Right kidney (tissue), 1 donor: Measurements from ENCODE around the gene EFNA1.
"Not testable (repeated sequence)": the region's sequence is repeated elsewhere in the genome, so short reads cannot be mapped to it uniquely, and the experiment has no call there.

Source experiments
- DNase-seq: peaks from one replicate; pipeline ENCODE4 v3.0.0-alpha.2; 2016

Gene EFNA1

GRCh38 chr1:155091071-155092051, 36.3 kb upstream of the EFNA1 start:
- DNase-seq, result peak; percentile 71

DNA sequence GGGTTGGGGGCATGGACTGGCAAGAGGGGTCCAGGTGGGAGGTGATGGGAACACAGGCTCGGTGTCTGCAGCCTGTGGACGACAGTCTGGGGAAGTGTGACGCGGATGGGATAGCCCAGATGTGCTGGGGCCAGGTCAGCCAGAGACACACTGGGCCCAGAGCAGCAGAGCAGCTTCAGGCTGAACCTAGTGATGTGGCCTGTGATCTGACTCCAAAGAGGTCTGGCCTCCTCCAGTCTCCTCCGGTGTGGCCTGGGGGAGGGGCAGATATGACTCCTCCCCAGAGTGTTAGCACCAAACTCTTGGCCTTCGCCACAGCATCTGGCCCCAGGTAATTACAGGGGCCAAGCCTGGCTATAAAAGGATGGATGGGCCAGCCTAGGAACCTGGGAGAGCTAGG, 35.5 kb upstream of the EFNA1 start:
- DNase-seq, result no peak

GRCh38 chr1:155092641-155093040, 35.0 kb upstream of the EFNA1 start:
- no peak for DNase-seq

DNA sequence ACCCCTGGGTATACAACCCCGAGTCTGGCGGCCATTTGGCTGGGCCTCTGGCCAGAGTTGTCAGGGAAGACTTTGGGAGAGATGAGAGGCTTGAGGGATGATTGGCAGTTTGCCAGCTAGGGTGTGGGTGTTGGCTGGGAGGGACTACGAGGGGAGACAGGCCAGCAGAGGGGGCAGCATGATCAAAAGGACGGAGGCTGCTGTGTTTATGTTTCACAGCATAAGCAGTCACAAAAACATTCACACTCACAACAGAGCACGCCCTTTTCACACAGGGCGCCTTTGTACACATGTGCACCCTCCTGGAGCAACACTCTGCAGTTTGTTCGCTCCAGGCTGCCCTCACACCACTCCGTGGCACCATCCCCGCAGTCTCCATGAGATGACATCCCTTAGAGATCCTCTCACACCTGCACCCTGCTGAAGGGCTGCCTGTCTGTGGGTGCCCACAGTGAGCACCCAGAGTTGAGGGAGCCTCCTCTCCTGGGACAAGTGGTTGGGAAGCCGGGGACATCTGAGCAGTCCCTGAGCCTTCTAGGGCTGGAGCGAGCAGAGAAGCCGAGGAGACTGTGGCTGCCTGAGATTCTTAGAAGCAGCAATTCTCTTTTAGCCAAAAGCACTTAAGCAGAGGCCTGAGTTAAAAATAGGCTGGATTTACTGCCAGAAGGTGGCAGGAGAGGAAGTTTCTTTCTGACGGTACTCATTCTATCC, 33.6 kb upstream of the EFNA1 start:
- peak; percentile 41 for DNase-seq

DNA sequence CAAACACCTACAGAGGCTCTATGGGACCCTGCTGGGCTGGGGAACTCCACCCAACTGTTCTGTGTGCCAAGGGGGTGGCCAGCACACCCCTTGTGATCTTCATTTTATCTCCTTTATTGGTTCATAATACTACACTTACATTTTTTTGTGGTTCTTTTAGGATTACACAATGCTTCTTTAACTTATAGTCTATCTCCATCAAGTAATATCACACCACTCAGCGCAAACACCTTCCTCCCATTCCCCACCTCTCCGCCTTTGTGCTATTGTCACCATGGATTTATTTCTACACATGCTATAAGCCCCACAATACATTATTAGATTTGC, 33.1 kb upstream of the EFNA1 start:
- DNase-seq, result no peak

- DNase-seq, result no peak
Observed at GRCh38 chr1:155099331-155099730, 28.3 kb upstream of the EFNA1 start.

DNA sequence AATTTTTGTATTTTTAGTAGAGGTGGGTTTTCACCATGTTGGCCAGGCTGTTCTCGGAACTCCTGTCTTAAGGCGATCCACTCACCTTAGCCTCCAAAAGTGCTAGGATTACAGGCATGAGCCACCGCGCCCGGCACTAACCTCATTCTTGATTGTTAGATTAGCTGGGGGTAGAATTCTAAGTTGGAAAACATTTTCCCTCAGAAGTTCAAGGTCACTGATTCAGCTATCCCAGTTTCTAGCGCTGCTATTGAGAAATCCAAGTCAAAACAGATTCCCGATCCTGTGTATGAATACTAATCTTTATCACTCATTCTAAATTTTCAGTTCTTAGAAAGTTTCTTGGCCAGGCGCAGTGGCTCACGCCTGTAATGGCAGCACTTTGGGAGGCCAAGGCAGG, 24.4 kb upstream of the EFNA1 start:
- no peak for DNase-seq

DNA sequence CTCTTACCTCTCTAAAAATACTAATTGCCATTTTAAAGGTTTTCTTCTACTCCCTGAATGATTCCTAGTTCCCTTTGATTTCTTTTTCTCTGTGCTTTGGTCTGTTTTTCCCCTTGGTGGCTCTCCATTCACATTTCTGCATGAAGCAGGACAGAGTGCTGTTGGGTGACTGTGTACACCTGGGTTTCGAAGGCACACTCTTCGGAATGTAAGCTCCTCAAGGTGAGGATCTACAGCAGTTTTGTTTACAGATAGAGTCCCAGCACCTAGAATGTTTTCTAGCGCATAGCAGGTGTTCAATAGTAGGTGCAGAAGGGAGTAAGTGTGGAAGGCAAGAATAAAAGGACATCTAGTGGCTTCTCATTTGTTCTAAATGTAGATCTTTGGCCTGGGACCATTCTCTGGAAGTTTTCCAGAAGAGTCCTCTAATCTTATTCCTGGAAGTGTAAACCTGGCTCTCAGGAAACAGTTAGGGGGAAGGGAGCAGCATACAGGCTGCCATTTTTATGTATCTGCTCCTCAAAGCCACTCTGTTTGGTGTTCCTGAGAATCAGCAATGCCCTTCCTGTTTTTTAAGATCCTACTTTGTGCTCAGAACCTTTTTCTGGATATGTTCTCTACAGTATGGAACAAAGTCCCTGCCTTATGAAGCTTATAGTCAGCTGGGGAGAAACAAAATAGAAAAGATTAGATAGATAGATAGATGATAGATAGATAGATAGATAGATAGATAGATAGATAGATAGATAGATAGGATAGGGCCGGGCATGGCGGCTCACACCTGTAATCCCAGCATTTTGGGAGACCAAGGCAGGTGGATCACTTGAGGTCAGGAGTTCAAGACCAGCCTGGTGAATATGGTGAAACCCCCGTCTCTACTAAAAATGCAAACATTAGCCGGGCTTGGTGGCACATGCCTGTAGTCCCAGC, 22.8 kb upstream of the EFNA1 start:
- DNase-seq, result no peak

DNA sequence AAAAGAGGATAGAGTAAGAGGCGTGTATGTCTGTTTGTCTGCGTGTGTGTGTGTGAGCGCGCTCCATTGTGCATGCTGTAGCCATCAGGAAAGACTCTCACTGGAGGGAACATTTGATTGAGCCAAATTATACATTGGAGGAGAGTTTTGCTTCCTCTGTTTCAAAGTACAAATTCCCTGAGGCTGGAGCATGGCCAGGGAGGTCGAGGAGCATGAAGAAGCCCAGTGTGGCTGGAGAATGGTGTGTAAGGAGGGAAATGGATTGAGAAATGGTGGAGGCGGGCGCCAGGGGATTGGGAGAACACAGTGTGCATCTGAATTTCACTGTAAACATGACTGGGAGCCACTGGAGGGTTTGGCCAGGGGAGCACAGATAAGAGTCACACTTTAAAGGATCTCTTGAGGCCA, 22.1 kb upstream of the EFNA1 start:
- DNase-seq, result no peak

GRCh38 chr1:155106862-155107261, 20.8 kb upstream of the EFNA1 start:
- DNase-seq, result no peak

DNA sequence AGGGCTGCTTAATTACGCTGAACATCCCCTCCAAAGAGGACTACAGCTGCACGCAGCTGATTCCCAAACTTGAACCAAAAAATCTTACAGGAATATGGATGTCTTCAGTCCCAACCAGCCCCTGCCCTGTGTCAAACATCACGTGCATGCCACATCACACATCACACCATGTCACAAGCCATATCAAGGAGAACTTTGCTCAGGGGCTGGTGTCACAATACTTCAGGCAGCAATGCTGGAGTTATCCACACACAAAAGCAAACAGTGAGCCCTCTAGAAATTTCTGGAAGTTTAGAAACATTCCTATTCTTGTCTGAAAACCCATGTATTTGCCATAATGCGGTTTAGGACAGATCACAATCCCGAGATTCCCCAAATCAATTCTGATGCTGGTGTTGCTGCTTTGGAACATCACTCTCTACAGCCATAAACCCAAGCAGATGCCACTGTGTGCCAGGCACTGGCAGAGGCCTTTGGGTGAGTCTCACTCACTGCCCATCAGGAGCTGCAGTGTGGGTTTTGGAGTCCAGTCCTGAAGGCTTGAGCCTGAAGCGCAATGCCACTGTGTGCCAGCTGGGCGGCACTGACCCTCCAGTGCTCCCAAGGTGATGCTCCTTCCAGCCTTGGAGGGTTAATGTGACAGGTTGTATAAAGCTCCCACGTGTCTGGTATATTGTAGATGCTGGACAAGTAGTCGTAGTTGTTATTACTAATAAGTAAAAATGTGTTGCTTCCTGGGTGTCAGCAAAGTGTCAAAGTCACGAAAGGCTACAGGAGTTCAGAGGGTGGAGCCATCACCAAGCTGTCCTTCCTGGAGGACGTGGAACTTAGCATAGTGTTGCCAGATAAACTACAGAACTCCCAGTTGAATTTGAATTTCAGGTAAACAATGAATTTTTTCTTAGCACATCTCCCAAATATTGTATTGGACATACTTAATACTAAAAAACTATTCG, 20.1 kb upstream of the EFNA1 start:
- DNase-seq, result no peak

DNA sequence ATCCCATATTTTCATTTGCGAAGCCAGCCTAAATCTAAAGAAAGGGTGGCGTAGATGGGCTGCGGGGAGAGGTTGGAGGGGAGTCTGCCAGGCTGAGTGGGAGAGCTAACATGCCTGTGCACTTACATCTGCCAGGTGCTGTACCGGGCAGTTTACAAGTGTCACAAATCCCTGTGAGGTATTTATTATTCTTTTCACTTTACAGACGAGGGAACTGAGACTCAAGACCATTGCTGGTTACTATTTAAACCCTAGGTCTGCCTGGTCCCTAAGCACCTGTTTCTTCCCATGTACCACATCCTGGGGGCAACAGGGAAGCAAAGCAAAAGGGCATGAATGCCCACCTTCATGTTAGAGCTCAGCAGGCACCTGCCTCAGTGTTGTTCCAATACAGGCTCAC, 19.4 kb upstream of the EFNA1 start:
- no peak for DNase-seq

DNA sequence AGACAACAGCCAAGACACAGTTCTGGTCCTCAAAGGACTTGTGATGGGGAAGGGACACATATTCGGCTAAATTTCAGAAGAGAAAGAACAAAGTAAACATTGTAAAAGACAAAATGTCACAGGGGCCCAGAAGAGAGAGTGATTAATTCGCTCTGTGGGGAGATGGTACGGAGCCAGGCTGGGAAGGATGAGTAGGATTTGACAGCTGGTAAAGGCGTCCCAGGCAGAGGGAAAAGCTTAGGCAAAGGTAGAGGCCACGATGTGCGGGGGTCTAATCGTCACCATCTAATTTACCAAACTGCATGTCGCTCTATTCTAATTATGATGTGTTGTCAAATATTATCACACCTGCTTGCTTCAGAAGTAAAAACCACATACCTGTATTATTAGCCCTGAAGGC, 17.3 kb upstream of the EFNA1 start:
- no peak for DNase-seq

DNA sequence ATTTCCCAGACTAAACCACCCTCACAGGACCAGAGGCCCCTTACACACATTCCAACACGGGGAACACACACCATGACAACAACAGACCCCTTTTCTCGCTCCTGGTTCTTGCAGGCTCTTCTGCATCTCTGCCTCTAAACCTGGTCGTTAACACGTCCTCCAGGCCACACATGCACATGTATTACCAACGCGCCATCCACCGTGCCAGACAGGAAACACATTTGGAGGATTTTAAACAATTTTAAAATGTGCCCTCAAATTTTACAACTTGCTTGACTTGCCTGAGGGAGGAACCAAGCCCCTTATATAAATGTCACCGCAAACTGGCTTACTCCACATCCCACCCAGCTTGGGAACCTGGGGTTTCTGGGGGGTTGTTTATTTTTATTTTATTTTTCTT, 16.9 kb upstream of the EFNA1 start:
- no peak for DNase-seq

- no peak for DNase-seq
Observed at GRCh38 chr1:155113450-155113980, 14.2 kb upstream of the EFNA1 start.

GRCh38 chr1:155116113-155116764, 11.4 kb upstream of the EFNA1 start:
- no peak for DNase-seq

- no peak for DNase-seq
Observed at GRCh38 chr1:155117610-155118009, 10.1 kb upstream of the EFNA1 start.

- not testable (repeated sequence) for DNase-seq
Observed at GRCh38 chr1:155118090-155118489, 9.6 kb upstream of the EFNA1 start.

- no peak for DNase-seq
Observed at GRCh38 chr1:155120253-155120652, 7.4 kb upstream of the EFNA1 start.

- DNase-seq, result no peak
Observed at GRCh38 chr1:155121249-155121648, 6.4 kb upstream of the EFNA1 start.

- DNase-seq, result no peak
Observed at GRCh38 chr1:155122308-155122707, 5.4 kb upstream of the EFNA1 start.
